Right lobe of liver (tissue), 4 donors: ENCODE results near the gene NKX6-2.

Experiments
- POLR2A ChIP-seq: fragments of 450-650 bp; IDR thresholded peaks from one replicate; pipeline ENCODE4 v1.6.1; 2017; ENCODE audit warnings: antibody characterized with exemption, mild to moderate bottlenecking
- TF ChIP-seq, protein P1 (sequence below), 4 donors: fragments of 200-600 bp in 3 of 4; fragments of 450-650 bp in 1 of 4; IDR thresholded peaks; one replicate each; pipeline versions ENCODE4 v1.5.1 to v1.8.0; 2016 to 2022; ENCODE audit warnings: antibody characterized with exemption in 4 of 4, mild to moderate bottlenecking in 2 of 4
- donor health status: DM: no; HTN: no; CAD: no.
- donor health status: DM: no; HTN: no; CAD: no.
- donor health status: DM: no; HTN: yes; CAD: no.

GRCh38 chr10:132790470-132790869 is 4.5 kb upstream of the NKX6-2 start:
- TF ChIP-seq, protein P1, sequence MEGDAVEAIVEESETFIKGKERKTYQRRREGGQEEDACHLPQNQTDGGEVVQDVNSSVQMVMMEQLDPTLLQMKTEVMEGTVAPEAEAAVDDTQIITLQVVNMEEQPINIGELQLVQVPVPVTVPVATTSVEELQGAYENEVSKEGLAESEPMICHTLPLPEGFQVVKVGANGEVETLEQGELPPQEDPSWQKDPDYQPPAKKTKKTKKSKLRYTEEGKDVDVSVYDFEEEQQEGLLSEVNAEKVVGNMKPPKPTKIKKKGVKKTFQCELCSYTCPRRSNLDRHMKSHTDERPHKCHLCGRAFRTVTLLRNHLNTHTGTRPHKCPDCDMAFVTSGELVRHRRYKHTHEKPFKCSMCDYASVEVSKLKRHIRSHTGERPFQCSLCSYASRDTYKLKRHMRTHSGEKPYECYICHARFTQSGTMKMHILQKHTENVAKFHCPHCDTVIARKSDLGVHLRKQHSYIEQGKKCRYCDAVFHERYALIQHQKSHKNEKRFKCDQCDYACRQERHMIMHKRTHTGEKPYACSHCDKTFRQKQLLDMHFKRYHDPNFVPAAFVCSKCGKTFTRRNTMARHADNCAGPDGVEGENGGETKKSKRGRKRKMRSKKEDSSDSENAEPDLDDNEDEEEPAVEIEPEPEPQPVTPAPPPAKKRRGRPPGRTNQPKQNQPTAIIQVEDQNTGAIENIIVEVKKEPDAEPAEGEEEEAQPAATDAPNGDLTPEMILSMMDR (IDR thresholded peaks at IDR 0.05), result no peak
- TF ChIP-seq POLR2A, result no peak
